ENCODE results near the gene PAOX.
"Not testable (repeated sequence)": the region's sequence is repeated elsewhere in the genome, so short reads cannot be mapped to it uniquely, and the experiment has no call there.

Gene PAOX

GRCh38 chr10:133364645-133365431, 14.2 kb upstream of the PAOX start:
- no peak for DNase-seq

- DNase-seq: no peak
Observed at GRCh38 chr10:133365461-133366129, 13.5 kb upstream of the PAOX start.

- no peak for DNase-seq
Observed at GRCh38 chr10:133366130-133366478, 13.0 kb upstream of the PAOX start.

GRCh38 chr10:133366751-133367150, 12.3 kb upstream of the PAOX start:
- DNase-seq: no peak

- not testable (repeated sequence) for DNase-seq
Observed at GRCh38 chr10:133367461-133367860, 11.6 kb upstream of the PAOX start.

- DNase-seq: no peak
Observed at GRCh38 chr10:133368153-133368552, 10.9 kb upstream of the PAOX start.

- DNase-seq: no peak
Observed at GRCh38 chr10:133370030-133370786, 8.9 kb upstream of the PAOX start.

- no peak for DNase-seq
Observed at GRCh38 chr10:133372507-133372906, 6.6 kb upstream of the PAOX start.

- peak; percentile 30 to 97 (median 88) for DNase-seq
Observed at GRCh38 chr10:133373174-133374090, 5.6 kb upstream of the PAOX start, which contains the start of gene ECHS1. Gene ECHS1, minus strand, starts transcription at chr10:133373354. Its CDS starts 21 bp downstream, at chr10:133373333.

- peak in 5 of 51 donors; percentile 15 to 55 (median 22) for DNase-seq
Observed at GRCh38 chr10:133375357-133376115, 3.5 kb upstream of the PAOX start.

GRCh38 chr10:133376183-133376582, 2.9 kb upstream of the PAOX start:
- DNase-seq: not testable (repeated sequence)

GRCh38 chr10:133377025-133377817, 1.8 kb upstream of the PAOX start:
- DNase-seq: no peak

- no peak for DNase-seq
Observed at GRCh38 chr10:133377818-133378250, 1.2 kb upstream of the PAOX start.

- peak in 41 of 51 donors; percentile 19 to 84 (median 59) for DNase-seq
Observed at GRCh38 chr10:133378251-133379096, 588 bp upstream of the PAOX start.

GRCh38 chr10:133379801-133380666, 972 bp downstream of the PAOX start:
- DNase-seq: peak in 21 of 51 donors; percentile 15 to 65 (median 37)

GRCh38 chr10:133381036-133381435, 2.0 kb downstream of the PAOX start:
- no peak for DNase-seq

- no peak for DNase-seq
Observed at GRCh38 chr10:133383551-133383950, 4.5 kb downstream of the PAOX start.
